PC-3 (cell line): ENCODE data around the gene CST11. TPM values are rescaled to one million over a fixed set of nuclear protein-coding genes. Genes with fewer than 3 reads are reported as not detected.

Experiments used
- ATAC-seq: fragments of 200-7000 bp; cut with Tn5 transposase; 2 replicates; pipeline ENCODE4 v1.9.1; 2020; ENCODE audit warnings: mild to moderate bottlenecking, moderate library complexity
- BruUV-seq: library from RNA; stranded (reverse); fragments of 400-500 nt; replicated peaks from 2 replicates; lab custom pipeline; 2021; lab: Mats Ljungman, UMichigan
- CTCF ChIA-PET: fragments of 300-600 bp; sonication (Branson Sonifier 250); formaldehyde crosslinking; loops from one replicate; lab custom pipeline; 2022; ENCODE audit warnings: antibody characterized with exemption; lab: Charles Lee
- POLR2A ChIA-PET: fragments of 300-600 bp; sonication (Branson Sonifier 250); formaldehyde crosslinking; loops from one replicate; lab custom pipeline; 2022; ENCODE audit warnings: antibody characterized with exemption; ENCODE audit not compliant: unreplicated experiment; lab: Charles Lee
- DNase-seq: peaks from one replicate; pipeline ENCODE4 v3.0.0-alpha.2; 2015
- H2AFZ ChIP-seq: fragments of 300-600 bp; sonication (generic); 2 replicates; pipeline ENCODE4 v1.6.0; 2016; ENCODE audit warnings: antibody characterized with exemption, low read length
- H3F3A ChIP-seq: fragments of 300-600 bp; sonication (generic); one replicate; pipeline ENCODE4 v1.6.0; 2017; ENCODE audit warnings: antibody characterized with exemption, low read length, control low read depth, mild to moderate bottlenecking; ENCODE audit not compliant: unreplicated experiment
- H3K27ac ChIP-seq: fragments of 300-600 bp; sonication (generic); 2 replicates; pipeline ENCODE4 v1.5.1; 2016; ENCODE audit warnings: mild to moderate bottlenecking, low read length
- H3K27me3 ChIP-seq: fragments of 300-600 bp; sonication (generic); 2 replicates; pipeline ENCODE4 v1.6.1; 2016; ENCODE audit warnings: low read length, mixed read lengths
- H3K36me3 ChIP-seq: fragments of 300-600 bp; sonication (generic); 2 replicates; pipeline ENCODE4 v1.6.1; 2016; ENCODE audit warnings: low read depth, mixed run types, low read length, mixed read lengths
- H3K4me1 ChIP-seq: fragments of 300-600 bp; sonication (generic); 2 replicates; pipeline ENCODE4 v1.5.1; 2016; ENCODE audit warnings: low read length; ENCODE audit not compliant: insufficient read depth
- H3K4me2 ChIP-seq: fragments of 300-600 bp; sonication (generic); 2 replicates; pipeline ENCODE4 v1.6.0; 2016; ENCODE audit warnings: low read length
- H3K4me3 ChIP-seq: fragments of 300-600 bp; sonication (generic); 2 replicates; pipeline ENCODE4 v1.5.1; 2016; ENCODE audit warnings: mild to moderate bottlenecking, low read length, mixed read lengths
- H3K79me2 ChIP-seq: fragments of 300-600 bp; sonication (generic); 2 replicates; pipeline ENCODE4 v1.6.1; 2017; ENCODE audit warnings: low read length, mixed read lengths
- H3K9ac ChIP-seq: fragments of 300-600 bp; sonication (generic); 2 replicates; pipeline ENCODE4 v1.6.0; 2016; ENCODE audit warnings: mild to moderate bottlenecking, low read length
- H3K9me2 ChIP-seq: fragments of 300-600 bp; sonication (generic); replicated peaks from 2 replicates; pipeline ENCODE4 v1.6.1; 2016; ENCODE audit warnings: mixed run types, low read length, mixed read lengths
- H3K9me3 ChIP-seq: fragments of 300-600 bp; sonication (generic); 2 replicates; pipeline ENCODE4 v1.6.1; 2016; ENCODE audit warnings: low read length, mixed read lengths
- H4K20me1 ChIP-seq: fragments of 300-600 bp; sonication (generic); 2 replicates; pipeline ENCODE4 v1.6.1; 2016; ENCODE audit warnings: low read length, mixed read lengths
- CTCF ChIP-seq: fragments of 300-600 bp; sonication (generic); conservative IDR thresholded peaks from 2 replicates; pipeline ENCODE4 v1.5.1; 2017; ENCODE audit warnings: antibody characterized with exemption, low read depth, mild to moderate bottlenecking, low read length
- EZH2 ChIP-seq: fragments of 300-600 bp; sonication (generic); IDR thresholded peaks from one replicate; pipeline ENCODE4 v1.6.1; 2017; ENCODE audit warnings: antibody characterized with exemption, mild to moderate bottlenecking, low read length; ENCODE audit not compliant: unreplicated experiment
- EZH2phosphoT487 ChIP-seq: fragments of 300-600 bp; sonication (generic); IDR thresholded peaks from 2 replicates; pipeline ENCODE4 v1.6.1; 2018; ENCODE audit warnings: mild to moderate bottlenecking, antibody characterized with exemption, low read length, borderline replicate concordance
- intact Hi-C: fragments of 100-400 bp; cut with micrococcal nuclease; formaldehyde crosslinking; loops from 2 replicates; pipeline ENCODE4 v1.9.0; 2023
- total RNA-seq: library from RNA; depleted of rRNA; stranded (reverse); fragments of >200 nt; gene quantifications from 2 replicates; pipeline ENCODE4 v1.2.3, GENCODE V29; 2014

Gene CST11
- total RNA-seq, 1 experiment from 2014 or later, result not detected

GRCh38 chr20:23482138-23482537, 29.5 kb upstream of the CST11 start:
- no peaks in the 10 kb centered on the region for H3F3A ChIP-seq
- ChIA-PET POLR2A (no interaction called here), CTCF (no interaction called here)
- TF ChIP-seq EZH2, result no peak
- no peak for TF ChIP-seq EZH2phosphoT487
- no peak for TF ChIP-seq CTCF
- peaks cover 24% of the 10 kb centered on the region for H3K27me3 ChIP-seq
- no peak for ATAC-seq
- H2AFZ ChIP-seq, result no peak overlapping the region
- no peak overlapping the region for H3K4me2 ChIP-seq
- H4K20me1 ChIP-seq, result no peaks in the 10 kb centered on the region
- no peaks in the 10 kb centered on the region for H3K4me1 ChIP-seq
- intact Hi-C loops, result no loop called here
- no TSS peak for BruUV-seq
- no peak overlapping the region for H3K4me3 ChIP-seq
- H3K27ac ChIP-seq, result no peak overlapping the region
- no peaks in the 10 kb centered on the region for H3K9me3 ChIP-seq
- no peaks in the 10 kb centered on the region for H3K9me2 ChIP-seq
- H3K36me3 ChIP-seq, result no peaks in the 10 kb centered on the region
- H3K79me2 ChIP-seq, result no peaks in the 10 kb centered on the region
- DNase-seq, result no peak
- no peak overlapping the region for H3K9ac ChIP-seq

GRCh38 chr20:23479043-23479442, 26.4 kb upstream of the CST11 start:
- no TSS peak for BruUV-seq
- no peak overlapping the region for H3K4me3 ChIP-seq
- ATAC-seq (no peak), DNase-seq (no peak)
- no peak overlapping the region for H3K27ac ChIP-seq
- intact Hi-C loops, result no loop called here
- no peaks in the 10 kb centered on the region for H3K36me3 ChIP-seq
- no peak for TF ChIP-seq EZH2
- no peak for TF ChIP-seq CTCF
- TF ChIP-seq EZH2phosphoT487, result no peak
- ChIA-PET POLR2A (no interaction called here), CTCF (no interaction called here)
- no peaks in the 10 kb centered on the region for H3K9me2 ChIP-seq
- no peak overlapping the region for H3K9ac ChIP-seq
- H3K9me3 ChIP-seq, result no peaks in the 10 kb centered on the region
- H3K27me3 ChIP-seq, result peaks cover 38% of the 10 kb centered on the region
- no peaks in the 10 kb centered on the region for H3K79me2 ChIP-seq
- no peak overlapping the region for H2AFZ ChIP-seq
- no peaks in the 10 kb centered on the region for H3K4me1 ChIP-seq
- H4K20me1 ChIP-seq, result no peaks in the 10 kb centered on the region
- no peaks in the 10 kb centered on the region for H3F3A ChIP-seq
- no peak overlapping the region for H3K4me2 ChIP-seq

- CTCF ChIA-PET, result no interaction called here
- no peaks in the 10 kb centered on the region for H3K9me2 ChIP-seq
These were observed 24.5 kb upstream of the CST11 start for GRCh38 chr20:23477223-23477622.

More at GRCh38 chr20:23477223-23477622, 24.5 kb upstream of the CST11 start:
- Histone ChIP-seq H3K27ac (no peak overlapping the region), H3K36me3 (no peaks in the 10 kb centered on the region), H3K4me1 (no peaks in the 10 kb centered on the region), H3F3A (no peaks in the 10 kb centered on the region), H3K4me2 (no peak overlapping the region), H2AFZ (no peak overlapping the region), H4K20me1 (no peaks in the 10 kb centered on the region), H3K9me3 (no peaks in the 10 kb centered on the region), H3K79me2 (no peaks in the 10 kb centered on the region), H3K9ac (no peak overlapping the region), H3K4me3 (no peak overlapping the region), H3K27me3 (peaks cover 37% of the 10 kb centered on the region)
- BruUV-seq, result no TSS peak
- intact Hi-C loops, result no loop called here
- TF ChIP-seq EZH2phosphoT487 (no peak), CTCF (no peak), EZH2 (no peak)
- POLR2A ChIA-PET, result no interaction called here
- ATAC-seq (no peak), DNase-seq (no peak)
